Adrenal gland (tissue), 12 donors: ENCODE measurements around the gene DLG2. TPM values are rescaled to one million over a fixed set of nuclear protein-coding genes. Genes with fewer than 3 reads are reported as not detected.

ENCODE experiments used
- DNase-seq, 7 donors: peaks; one replicate each; pipeline ENCODE4 v3.0.0-alpha.2; 2019 to 2020
- H3K27ac ChIP-seq, 5 donors: fragments of 200-600 bp; sonication (generic) in 4 of 5; 1 replicate in 3 of 5; 2 replicates in 2 of 5; pipeline versions ENCODE4 v1.5.1 to v1.8.0; 2016 to 2020; ENCODE audit warnings: mild to moderate bottlenecking in 1 of 5
- H3K27me3 ChIP-seq: fragments of 200-600 bp; 2 replicates; pipeline ENCODE4 v1.8.0; 2021
- H3K36me3 ChIP-seq, 2 donors: fragments of 200-600 bp; replicated peaks in 1 of 2; 1 replicate in 1 of 2; 2 replicates in 1 of 2; pipeline versions ENCODE4 v1.5.1 to v1.8.0; 2018 to 2022
- H3K4me1 ChIP-seq, 2 donors: fragments of 200-600 bp; replicated peaks in 1 of 2; 1 replicate in 1 of 2; 2 replicates in 1 of 2; pipeline versions ENCODE4 v1.5.1 to v1.8.0; 2018 to 2021
- H3K4me3 ChIP-seq, 4 donors: fragments of 200-600 bp; sonication (generic) in 3 of 4; one replicate each; pipeline ENCODE4 v1.5.1; 2016 to 2018
- H3K9me3 ChIP-seq, 3 donors: fragments of 200-600 bp; sonication (generic) in 1 of 3; replicated peaks in 1 of 3; 1 replicate in 2 of 3; 2 replicates in 1 of 3; pipeline versions ENCODE4 v1.5.1 to v1.8.0; 2016 to 2021
- POLR2A ChIP-seq, 2 donors: fragments of 450-650 bp; IDR thresholded peaks; one replicate each; pipeline ENCODE4 v1.6.1; 2017; ENCODE audit warnings: antibody characterized with exemption in 2 of 2, mild to moderate bottlenecking in 2 of 2, moderate library complexity in 1 of 2
- WGBS, 4 donors: extraction: QIAGEN DNeasy Blood & Tissue Kit in 2 of 4; methylation state at CpG; one replicate each; pipeline versions ENCODE4 v1.1.5 to v1.1.7; 2013 to 2017; 5-methylcytosine and 5-hydroxymethylcytosine counted together
- intact Hi-C, 2 donors: fragments of 100-400 bp; cut with DNase I; formaldehyde crosslinking; loops; one replicate each; pipeline versions ENCODE4 v1.14.1 to v1.15.0; 2022 to 2023
- polyA plus RNA-seq, 3 donors: library from polyadenylated mRNA; stranded (reverse); fragments of 200-250 nt in 2 of 3; fragments of 350-450 nt in 1 of 3; fragmentation: Illumina TruSeq in 1 of 3; extraction: RNeasy Lipid Tissue Mini Kit (QIAGEN cat#74804) in 1 of 3; gene quantifications; one replicate each; pipeline ENCODE4 v1.2.3, GENCODE V29; 2013 to 2014
- total RNA-seq, 9 donors: library from RNA; depleted of rRNA in 4 of 9; stranded (reverse); fragments of >200 nt in 4 of 9; fragments of 120-200 nt in 1 of 9; fragmentation: NEBNext Ultra II Directional in 1 of 9; extraction: Animal tissue kit (Norgen Biotek cat#: 25700) in 1 of 9; gene quantifications; one replicate each; pipeline versions ENCODE4 v1.1.0 to v1.2.4, GENCODE V29; 2013 to 2023
- TF ChIP-seq, protein P1 (sequence below), 6 experiments: fragments of 450-650 bp in 4 of 6; fragments of 200-600 bp in 2 of 6; sonication (generic) in 1 of 6; IDR thresholded peaks; 1 replicate in 5 of 6; 2 replicates in 1 of 6; pipeline versions ENCODE4 v1.5.1 to v1.8.0; 2016 to 2021; ENCODE audit warnings: antibody characterized with exemption in 6 of 6, mild to moderate bottlenecking in 2 of 6, moderate library complexity in 1 of 6
- donor health status: healthy with polysubstance abuse.
- donor health status: Bipolar disorder and iron deficiency.
- donor health status: DM: yes; HTN: yes; CAD: no.
- donor health status: DM: no; HTN: no; CAD: no.
- donor health status: DM: no; HTN: no; CAD: no.
- donor health status: DM: yes; HTN: yes; CAD: no.

The DLG2 gene
- total and polyA plus RNA-seq, 12 donors: 8.3 to 101 (median 37.5) TPM

DNA sequence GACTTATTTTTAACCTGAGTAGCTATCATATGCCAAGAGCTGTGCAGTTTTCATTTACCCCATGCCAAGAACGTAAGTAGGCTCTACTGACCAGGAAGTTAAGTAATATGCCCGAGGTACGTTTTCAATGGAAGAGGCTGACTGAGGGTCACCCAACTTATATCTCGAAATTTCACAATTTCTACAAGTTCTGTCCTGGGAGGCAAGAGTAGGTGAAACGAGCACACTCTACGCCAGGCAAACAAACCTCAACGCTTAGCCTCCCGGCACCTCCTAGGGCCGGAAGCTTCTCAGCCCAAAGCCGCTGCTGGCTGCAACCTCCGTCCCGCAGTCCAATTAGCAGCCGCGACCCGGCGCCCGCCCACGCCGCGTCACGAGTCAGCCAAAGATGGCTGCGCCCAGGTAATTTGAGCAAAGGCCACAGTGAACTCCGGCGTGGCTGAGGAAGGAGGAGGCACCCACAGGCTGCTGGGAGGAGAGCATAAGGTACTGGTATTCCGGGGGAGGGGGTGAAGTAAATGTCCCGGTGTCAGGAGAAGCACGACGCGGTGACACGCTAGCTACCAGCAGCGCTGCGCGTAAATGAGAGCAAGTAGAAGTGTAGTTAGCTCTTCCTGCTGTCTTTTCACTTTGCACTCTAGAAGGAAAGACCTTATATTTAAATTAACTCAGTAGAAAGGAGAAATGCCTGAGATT is 20.6 kb upstream of the DLG2 start, which contains the start of gene TMEM126A:
TSS of gene TMEM126A (plus strand) at position 364 of the 696 bp plus-strand sequence. CDS start 2,289 bp downstream, outside the sequence.
- peak in 1 of 2 donors; percentile 82 for TF ChIP-seq POLR2A (IDR thresholded peaks at IDR 0.05)
- TF ChIP-seq, protein P1, sequence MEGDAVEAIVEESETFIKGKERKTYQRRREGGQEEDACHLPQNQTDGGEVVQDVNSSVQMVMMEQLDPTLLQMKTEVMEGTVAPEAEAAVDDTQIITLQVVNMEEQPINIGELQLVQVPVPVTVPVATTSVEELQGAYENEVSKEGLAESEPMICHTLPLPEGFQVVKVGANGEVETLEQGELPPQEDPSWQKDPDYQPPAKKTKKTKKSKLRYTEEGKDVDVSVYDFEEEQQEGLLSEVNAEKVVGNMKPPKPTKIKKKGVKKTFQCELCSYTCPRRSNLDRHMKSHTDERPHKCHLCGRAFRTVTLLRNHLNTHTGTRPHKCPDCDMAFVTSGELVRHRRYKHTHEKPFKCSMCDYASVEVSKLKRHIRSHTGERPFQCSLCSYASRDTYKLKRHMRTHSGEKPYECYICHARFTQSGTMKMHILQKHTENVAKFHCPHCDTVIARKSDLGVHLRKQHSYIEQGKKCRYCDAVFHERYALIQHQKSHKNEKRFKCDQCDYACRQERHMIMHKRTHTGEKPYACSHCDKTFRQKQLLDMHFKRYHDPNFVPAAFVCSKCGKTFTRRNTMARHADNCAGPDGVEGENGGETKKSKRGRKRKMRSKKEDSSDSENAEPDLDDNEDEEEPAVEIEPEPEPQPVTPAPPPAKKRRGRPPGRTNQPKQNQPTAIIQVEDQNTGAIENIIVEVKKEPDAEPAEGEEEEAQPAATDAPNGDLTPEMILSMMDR (IDR thresholded peaks at IDR 0.05): no peak
- intact Hi-C loops: no loop called here

DNA sequence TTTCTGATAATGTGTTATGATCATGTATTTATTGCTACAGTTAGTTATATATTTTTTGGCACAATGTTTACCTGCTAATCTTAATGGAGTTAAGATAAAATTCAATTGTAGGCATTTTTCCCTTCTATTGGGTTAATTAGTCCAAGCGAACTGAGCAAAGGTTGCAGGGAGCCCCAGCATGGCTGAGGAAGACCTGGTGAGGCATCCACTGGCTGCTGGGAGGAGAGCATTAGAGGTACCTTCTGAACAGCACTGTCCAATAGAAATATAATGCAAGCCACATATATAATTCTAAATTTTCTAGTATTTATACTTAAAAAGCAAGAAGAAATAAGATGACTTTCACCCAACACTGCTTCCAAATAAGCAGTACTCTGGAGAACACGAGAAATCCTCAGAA is 19.9 kb upstream of the DLG2 start:
- TF ChIP-seq, protein P1 (IDR thresholded peaks at IDR 0.05): no peak
- no peak for TF ChIP-seq POLR2A (IDR thresholded peaks at IDR 0.05)
- H3K27me3 ChIP-seq: no peaks in the 10 kb centered on the region
- peak overlapping the region in 2 of 4 donors; percentile 61 to 71 for H3K4me3 ChIP-seq
- peaks cover 0 to 26% of the 10 kb centered on the region in 2 donors for H3K4me1 ChIP-seq
- H3K9me3 ChIP-seq: no peaks in the 10 kb centered on the region
- H3K36me3 ChIP-seq: no peaks in the 10 kb centered on the region
- intact Hi-C loops: no loop called here
- peak overlapping the region in 4 of 5 donors; percentile 68 to 90 (median 82) for H3K27ac ChIP-seq
- DNase-seq: no peak
- 29 to 36% (median 31%) methylated on average over 2 of the region's 2 CpGs for WGBS, 4 donors

More for the DNA sequence above, 20.6 kb upstream of the DLG2 start, which contains the start of gene TMEM126A:
- Histone ChIP-seq H3K4me3 (peak within 1 kb of the TSS in 3 of 4 donors; percentile 4 to 71 (median 61)), H3K36me3 (no peaks in the 10 kb centered on the region), H3K27ac (peak within 1 kb of the TSS; percentile 4 to 90 (median 82)), H3K9me3 (no peaks in the 10 kb centered on the region), H3K4me1 (peaks cover 0 to 26% of the 10 kb centered on the region in 2 donors), H3K27me3 (no peaks in the 10 kb centered on the region)
- peak; percentile 86 to 93 (median 88) for DNase-seq
- 0 to 1% (median 0%) methylated on average over 12 to 33 of the region's 33 CpGs for WGBS, 4 donors

DNA sequence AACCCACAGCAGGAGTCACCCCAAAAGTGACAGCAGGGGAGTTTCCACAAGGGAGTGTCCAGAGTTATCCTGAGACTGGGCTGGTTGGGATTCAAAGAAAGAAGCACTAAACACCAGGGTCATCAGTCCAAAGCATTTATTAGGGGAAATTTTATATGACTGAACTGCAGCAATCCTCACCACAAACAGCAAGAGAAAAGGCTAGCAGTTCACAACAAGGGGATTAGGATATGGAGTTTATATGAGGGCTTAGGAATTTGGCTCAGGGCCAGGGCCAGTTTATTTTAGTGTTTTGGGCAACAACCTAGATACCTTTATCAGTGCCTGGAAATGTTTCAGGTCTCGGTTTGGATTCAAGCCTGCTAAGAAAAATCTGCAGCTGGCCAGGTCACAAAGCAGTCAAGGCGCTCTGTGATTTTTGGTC is 16.1 kb upstream of the DLG2 start:
- no peak for DNase-seq
- H3K36me3 ChIP-seq: no peaks in the 10 kb centered on the region
- H3K4me3 ChIP-seq: no peak overlapping the region
- H3K9me3 ChIP-seq: no peaks in the 10 kb centered on the region
- 34 to 50% (median 41%) methylated on average over 2 of the region's 2 CpGs for WGBS, 4 donors
- intact Hi-C loops: no loop called here
- no peaks in the 10 kb centered on the region for H3K27me3 ChIP-seq
- H3K27ac ChIP-seq: no peak overlapping the region
- peaks cover 0 to 10% of the 10 kb centered on the region in 2 donors for H3K4me1 ChIP-seq
- TF ChIP-seq POLR2A (IDR thresholded peaks at IDR 0.05): no peak
- TF ChIP-seq, protein P1 (IDR thresholded peaks at IDR 0.05): no peak

DNA sequence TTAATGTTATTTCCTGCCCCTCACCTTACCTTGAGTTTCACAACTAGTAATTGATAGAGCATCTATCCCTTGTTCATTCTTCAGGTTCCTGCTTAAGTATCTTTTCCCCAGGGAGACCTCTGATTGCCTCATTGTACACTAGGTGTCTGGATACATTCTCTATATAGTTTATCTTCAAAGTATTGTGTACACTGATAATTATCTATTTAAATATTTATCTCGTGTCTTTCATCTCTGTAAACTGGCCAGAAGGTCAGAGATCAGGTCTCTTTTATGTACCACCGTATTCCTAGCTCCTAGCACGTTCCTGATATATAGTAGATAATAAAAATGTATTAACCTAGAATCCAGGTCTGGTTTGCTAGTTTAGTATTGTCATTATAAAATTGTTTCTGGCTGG is 7.6 kb upstream of the DLG2 start:
- DNase-seq: no peak
- 84 to 88% (median 85%) methylated on average over 3 of the region's 3 CpGs for WGBS, 4 donors
- no peak overlapping the region for H3K27ac ChIP-seq
- H3K9me3 ChIP-seq: no peaks in the 10 kb centered on the region
- no peaks in the 10 kb centered on the region for H3K27me3 ChIP-seq
- H3K36me3 ChIP-seq: peaks cover 0 to 7% of the 10 kb centered on the region in 2 donors
- no peak overlapping the region for H3K4me3 ChIP-seq
- TF ChIP-seq POLR2A (IDR thresholded peaks at IDR 0.05): no peak
- TF ChIP-seq, protein P1 (IDR thresholded peaks at IDR 0.05): no peak
- intact Hi-C loops: no loop called here
- H3K4me1 ChIP-seq: peaks cover 1 to 5% of the 10 kb centered on the region in 2 donors
